ENCODE measurements around the gene LOXL4.

LOXL4 gene

DNA sequence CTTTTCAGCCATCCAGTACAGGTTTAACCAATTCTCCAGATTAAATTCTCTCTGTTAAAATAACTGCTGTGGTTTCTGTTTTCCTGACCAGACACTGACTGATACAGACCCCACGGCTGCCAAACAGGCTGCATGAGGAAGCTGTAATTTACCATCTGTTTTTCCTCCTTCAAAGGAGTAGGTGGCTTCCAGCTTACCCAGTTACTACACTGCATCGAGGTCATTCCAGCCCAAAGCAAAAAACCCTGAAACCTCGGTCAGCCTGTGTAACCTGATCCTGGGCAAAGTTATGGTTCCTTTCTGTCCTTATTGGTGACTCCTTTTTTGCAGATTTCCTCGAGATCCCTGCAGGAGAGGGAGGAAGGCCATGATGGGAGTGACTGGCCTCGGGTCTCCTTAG lies 27.9 kb upstream of the LOXL4 start:
- no peak for DNase-seq (ENCODE audit: extremely low spot score, insufficient read length, low read depth)
- no peak for FAIRE-seq

DNA sequence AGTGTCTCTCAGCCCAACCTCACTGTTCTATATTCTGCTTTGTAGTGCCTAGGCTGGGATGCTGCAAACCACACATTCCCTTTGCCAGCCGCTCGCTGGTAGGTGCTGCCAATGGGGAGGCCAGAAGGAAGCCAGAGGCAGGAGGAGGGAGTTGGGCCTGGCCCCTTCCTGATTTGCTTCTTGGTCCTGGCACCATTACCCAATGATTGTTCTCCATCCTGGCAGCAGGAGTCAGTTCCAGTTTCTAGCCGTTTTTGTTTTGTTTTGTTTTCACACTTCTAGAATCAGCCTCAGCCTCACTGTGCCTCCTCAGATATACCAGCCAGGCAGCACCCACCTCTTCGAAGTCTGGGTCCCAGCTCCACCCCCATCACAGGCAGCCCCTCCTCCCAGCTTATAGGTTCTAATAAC lies 27.4 kb upstream of the LOXL4 start:
- DNase-seq (ENCODE audit: extremely low spot score, insufficient read length, low read depth) (no peak), FAIRE-seq (no peak)

DNA sequence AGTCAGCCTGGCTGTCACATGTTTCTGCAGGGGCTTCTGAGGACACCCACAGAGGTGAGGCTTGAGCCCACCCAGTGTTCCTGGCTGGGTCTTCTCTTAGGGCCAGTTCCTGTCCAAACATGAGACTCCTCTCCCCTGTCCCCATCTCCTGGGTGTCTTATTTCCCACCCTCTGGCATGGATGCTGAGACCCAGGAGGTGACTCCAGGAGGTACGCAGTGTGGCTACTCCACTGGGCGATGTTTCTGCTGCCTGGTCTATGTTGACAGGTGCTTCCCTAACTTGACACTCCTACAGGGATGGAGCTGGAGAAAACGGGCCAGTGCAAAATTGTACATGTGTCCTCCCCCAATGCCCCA lies 26.3 kb upstream of the LOXL4 start:
- no peak for DNase-seq (ENCODE audit: extremely low spot score, insufficient read length, low read depth)
- no peak for FAIRE-seq

DNA sequence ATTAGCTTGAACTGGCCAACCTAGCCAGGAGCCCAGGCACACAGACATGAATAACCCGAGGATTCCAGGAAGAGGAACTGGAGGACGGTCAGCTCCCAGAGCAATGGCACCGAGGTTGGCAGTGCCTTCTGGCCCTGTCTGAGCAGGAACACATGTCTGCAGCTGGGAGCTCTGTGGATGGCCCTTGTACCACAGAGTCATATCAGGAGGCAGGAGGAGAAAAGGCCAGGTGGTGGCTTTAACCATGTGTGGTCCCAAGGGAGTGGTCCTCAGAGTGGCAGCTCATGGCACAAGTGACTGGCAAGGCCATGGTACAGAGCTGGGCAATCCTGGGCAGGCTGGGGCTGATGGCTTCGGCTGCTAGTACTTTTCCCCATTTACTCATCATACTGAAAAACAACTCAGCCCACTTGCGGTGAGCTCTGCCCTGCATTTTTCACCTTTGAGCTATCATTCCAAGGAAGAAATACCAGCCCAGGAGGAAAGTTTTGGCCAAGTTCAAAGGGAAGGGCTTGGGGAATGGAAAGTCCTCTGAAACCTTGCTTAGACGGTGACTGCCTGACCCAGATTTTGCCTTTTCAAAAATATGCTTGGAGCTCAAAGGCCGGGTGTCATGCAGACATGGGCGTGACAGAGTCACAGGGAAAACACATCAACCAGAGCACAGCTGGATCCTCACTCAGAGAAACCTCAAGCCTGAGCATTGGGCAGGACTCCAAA lies 25.7 kb upstream of the LOXL4 start:
- no peak for FAIRE-seq

DNA sequence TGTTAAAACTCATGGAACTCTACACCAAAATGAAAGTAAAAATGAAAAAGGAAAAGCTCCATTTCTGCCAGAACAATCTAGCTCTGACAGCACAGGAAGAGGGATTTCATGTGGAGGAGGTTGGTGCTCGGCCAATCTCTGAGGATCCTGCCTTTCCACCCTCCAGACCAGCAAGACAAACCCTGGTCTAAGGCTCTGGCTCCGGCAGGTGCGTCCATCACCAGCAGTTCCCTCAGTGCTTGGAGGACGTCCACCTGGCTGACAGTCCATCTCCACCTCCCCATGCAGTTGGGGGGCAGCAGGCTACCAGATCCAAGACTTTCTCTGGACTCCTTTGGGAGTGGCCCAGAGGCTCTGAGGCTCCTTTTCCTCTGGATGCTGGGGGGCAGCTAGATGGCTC lies 25.0 kb upstream of the LOXL4 start:
- DNase-seq (ENCODE audit: extremely low spot score, insufficient read length, low read depth) (no peak), FAIRE-seq (no peak)

More for the DNA sequence above, 25.7 kb upstream of the LOXL4 start:
- no peak for DNase-seq (ENCODE audit: extremely low spot score, insufficient read length, low read depth)

DNA sequence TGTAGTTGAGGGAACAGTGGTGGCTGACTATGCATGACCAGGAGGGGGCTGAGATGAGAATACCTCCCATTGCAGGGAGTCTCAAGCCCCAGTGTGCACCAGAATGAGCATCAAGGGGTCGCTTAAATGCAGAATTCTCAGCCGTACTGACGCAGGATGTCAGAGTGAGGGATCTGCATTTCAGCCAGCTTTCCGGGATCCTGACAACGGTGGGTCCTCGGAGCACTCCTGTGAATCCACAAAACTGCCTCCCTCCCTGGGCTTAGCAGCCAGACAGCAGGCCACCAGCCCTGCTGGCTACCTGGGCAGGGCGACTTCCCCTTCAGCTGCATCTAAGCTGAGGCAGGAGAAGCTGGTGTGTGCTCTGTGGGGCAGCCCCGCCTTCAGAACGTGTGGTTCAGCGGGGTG lies 21.8 kb upstream of the LOXL4 start:
- DNase-seq (ENCODE audit: extremely low spot score, insufficient read length, low read depth) (no peak), FAIRE-seq (no peak)

DNA sequence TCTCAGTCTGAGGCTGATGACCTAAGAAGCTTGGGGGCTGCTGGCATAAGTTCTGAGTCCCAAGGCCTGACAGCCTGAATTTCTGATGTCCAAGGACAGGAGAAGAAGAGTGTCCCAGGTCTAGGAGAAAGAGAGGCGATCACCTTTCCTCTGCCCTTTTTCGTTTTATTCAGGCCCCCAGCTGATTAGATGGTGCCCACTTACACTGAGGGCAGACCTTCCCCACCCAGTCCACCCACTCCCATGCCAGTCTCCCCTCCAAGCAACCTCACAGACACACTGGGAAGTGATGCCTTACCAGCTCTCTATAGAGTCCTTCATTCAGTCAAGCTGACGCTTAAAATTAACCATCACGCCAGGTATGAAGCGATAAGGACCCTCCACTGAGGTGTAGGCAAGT lies 19.3 kb upstream of the LOXL4 start:
- FAIRE-seq (no peak), DNase-seq (ENCODE audit: extremely low spot score, insufficient read length, low read depth) (no peak)

DNA sequence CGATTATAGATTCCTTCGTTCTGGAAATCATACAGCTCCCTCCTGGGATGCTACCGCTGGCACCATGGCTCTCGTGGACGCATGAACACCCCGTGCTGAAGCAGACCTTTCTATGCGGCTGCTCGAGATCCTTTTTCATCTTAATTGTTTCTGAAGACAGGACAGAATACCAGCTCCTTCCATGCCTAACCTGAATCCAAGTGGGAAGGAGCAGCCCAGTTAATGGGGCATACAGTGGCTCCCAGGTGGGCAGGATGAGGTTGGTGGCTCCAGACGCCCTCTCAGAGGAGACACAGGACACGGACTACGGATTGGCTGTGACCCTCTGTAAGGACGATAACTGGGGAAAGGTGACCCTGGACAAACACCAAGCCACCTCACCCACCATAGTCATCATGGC lies 18.4 kb upstream of the LOXL4 start:
- FAIRE-seq (no peak), DNase-seq (ENCODE audit: extremely low spot score, insufficient read length, low read depth) (no peak)

DNA sequence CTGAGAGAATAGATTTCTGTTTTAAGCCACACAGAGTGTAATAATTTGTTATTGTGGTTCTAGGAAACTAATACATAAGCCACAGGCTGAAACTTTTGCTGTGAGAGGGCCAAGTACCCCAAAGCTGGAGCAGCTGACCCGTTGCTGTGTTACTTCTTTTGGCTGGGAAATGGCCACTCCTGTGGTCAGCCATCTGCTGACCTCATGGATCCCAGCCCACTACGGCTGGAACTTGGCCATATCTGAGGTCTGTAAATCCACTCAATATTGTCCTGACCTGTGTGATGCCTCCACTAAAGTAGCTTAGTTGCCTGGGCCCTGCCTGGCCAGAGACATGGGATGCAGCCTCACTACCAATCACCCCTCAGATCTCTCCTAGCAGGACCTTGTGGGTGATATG lies 17.4 kb upstream of the LOXL4 start:
- DNase-seq (ENCODE audit: extremely low spot score, insufficient read length, low read depth) (no peak), FAIRE-seq (no peak)

DNA sequence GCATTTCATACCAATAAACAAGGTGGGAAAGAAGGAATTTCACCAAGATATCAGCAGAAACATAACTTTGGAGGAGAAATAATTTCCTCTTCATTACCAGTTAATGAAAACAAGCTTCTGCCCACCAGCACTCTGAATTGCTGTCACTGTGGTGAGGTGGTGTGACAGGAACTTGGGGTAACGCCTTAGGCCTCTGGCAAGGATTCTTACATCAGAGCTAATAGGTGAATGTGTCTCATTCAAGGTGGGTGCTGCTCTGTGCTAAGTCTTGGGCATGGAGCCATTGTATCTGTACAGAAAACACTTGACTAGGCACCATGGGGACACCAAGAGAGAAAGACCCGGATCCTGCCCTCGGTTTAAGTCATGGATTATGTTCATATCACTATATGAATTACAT lies 8.3 kb upstream of the LOXL4 start:
- FAIRE-seq (no peak), DNase-seq (ENCODE audit: extremely low spot score, insufficient read length, low read depth) (no peak)

DNA sequence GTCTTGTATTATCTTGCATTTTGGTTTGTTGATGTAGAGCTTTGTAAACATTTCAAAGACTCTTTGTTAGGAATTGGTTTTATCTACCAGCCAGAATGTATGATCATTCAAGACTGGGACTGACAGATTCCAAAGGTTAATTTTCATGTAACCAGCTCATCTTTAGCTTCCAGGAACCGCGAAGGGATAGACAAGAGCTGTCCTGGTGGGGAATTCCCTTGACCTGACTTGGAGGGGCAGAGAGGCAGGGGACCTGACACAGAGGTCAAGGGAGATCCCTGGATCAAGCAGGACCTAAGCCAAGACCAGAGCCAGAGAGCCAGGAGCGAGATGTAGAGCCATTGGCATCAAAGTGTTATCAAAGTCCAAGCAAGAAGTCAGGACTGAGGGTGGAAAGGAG lies 6.6 kb upstream of the LOXL4 start:
- DNase-seq (ENCODE audit: extremely low spot score, insufficient read length, low read depth): no peak
- FAIRE-seq: no peak

DNA sequence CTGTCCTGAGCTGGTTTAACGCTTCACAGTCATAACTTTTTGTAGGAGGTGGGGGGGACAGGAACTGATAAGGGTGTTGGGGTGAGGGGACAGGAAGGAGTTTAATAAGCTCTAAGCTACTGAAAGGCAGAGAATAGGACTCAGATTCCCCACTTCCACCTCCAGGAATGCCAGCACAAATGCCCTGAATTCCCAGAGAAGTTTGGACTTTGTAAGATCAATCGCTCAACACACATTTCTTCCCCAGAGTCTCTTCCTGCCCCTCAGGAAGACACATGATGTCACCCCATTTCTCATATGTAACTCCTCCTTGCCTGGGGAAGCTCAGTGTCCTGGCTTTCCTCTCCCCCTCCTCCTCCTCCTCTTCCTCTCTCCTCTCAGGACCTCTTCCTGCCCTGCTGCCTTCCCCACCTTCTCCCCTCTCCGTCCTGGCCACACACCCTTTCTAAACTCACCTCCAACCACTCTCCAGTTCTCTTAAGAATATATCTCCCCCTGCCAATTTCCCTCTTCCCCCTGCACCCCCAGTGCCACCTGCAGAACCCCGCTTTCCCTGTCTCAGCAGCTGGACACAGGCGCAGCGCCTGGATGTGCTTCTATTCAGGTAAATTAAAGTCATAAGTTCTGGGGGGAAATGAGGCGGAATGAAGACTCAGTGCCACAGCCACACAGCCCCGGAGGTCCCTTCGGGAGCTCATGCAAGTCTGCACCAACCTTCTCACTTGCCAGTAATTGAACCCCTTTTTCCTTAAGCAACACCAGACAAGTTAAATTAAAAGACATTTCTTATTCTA lies 5.3 kb upstream of the LOXL4 start:
- no peak for DNase-seq (ENCODE audit: extremely low spot score, insufficient read length, low read depth)

DNA sequence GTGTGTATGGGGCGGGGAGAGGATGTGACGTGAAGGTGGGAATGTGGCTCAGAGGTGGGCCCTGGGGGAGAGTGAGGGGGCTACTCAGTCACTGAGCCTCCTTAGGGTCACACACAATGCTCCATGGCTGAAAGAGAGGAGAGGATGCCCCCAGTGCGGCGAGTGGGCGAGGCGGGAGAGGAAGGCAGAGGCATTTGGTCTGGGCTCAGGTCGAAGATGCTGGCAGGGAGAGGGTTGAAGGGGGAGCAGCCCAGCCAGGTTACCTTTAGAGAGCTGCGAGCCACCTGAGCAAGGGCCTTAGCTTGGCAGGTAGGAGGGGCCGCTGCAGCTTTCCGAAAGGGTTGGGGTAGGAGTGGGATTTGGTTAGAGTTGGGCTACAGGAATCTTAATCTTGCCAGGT lies 4.7 kb upstream of the LOXL4 start:
- no peak for DNase-seq (ENCODE audit: extremely low spot score, insufficient read length, low read depth)
- no peak for FAIRE-seq

More for the DNA sequence above, 5.3 kb upstream of the LOXL4 start:
- no peak for FAIRE-seq

DNA sequence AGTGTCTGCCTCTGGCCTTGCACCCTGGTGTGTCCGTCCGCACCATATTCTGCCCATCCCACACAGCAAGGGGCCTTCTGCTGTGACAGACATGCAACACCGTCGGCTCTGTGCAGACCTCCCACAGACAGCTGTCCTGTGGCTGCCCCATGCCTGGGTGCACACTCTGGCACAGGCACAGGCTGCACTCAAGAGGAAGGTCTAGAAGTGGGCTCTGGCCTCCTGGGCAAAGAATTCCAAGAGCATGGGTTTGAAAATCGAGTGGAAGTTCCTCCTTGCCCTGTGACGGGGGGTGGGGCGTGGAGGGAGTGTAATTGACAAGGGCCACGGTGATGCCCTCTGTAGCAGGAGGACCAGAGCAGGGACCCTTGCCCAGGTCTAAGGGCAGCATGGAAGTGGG lies 4.3 kb upstream of the LOXL4 start:
- DNase-seq (ENCODE audit: extremely low spot score, insufficient read length, low read depth): no peak
- no peak for FAIRE-seq

DNA sequence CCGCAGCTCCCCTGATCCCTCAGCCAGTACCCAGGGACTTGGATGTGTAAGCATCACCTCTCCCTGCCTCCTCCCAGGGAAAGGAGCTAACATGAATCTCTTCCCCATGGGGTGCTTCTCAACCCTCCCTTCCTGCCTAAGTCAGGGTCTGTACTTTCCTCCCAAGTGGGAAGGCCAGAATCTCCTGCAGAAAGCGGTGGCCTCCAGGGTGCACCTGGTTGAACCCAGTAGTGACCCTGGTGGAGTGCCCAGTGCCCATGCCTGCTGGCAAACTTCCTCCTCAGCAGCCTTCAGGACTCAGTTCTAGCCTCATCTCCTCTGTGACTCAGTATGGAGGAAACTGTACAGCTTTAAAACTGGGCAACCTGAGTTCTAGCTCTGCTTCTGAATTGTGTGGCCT lies 2.8 kb upstream of the LOXL4 start:
- DNase-seq (ENCODE audit: extremely low spot score, insufficient read length, low read depth): no peak
- FAIRE-seq: no peak

DNA sequence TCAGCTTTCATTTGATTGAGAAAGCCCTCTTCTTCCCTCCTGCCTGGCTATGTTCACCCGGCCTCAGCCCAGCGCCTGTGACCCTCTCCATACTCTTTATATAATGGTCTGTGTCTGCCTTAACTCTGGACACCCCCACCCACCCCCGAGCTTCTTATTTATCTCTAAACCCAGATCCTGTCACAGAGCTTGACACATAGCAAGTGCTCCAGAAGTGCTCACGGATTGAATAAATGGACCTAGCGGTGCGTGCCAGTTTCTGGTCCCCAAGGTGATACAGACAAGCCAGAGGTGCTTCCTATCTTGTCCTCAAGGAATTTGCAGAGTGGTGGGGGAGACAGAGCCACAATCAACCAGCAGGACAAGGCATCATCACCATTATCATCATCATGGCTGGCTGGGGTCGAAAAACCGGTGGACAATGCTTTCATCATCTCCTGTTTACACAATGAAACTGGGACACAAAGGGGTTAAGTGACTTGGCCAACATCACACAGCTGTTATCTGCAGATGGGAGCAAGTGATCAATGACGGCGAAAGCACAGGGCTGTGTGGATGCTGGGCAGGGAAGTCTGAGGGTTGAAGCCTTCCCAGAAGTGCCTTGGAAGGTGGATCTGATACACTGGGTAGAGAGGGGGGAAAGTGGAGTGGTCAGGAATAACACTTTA lies 2.2 kb upstream of the LOXL4 start:
- DNase-seq (ENCODE audit: extremely low spot score, insufficient read length, low read depth) (no peak), FAIRE-seq (no peak)

DNA sequence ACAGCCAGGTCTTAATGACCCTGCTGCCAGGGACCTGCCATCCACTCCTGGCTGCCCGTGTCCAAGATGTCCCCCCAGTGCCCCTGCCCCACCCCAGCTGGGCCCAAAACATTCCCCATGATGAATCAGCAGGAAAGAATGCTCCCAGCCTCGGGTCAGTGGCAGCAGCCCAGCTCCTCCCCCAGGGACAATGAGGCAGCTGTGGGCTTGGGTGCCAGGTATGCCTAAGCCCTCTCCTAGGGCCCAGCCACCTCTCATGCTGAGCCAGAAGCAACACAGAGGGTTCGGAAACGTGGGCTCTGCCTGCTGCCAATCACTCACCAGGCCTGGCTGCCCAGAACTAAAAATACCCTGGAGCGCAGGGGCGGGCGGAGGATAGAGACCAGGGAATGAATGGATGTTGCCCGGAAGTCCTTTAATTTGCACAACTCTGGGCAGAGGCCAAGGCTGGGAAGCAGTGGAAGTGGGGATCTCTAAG lies 1.5 kb upstream of the LOXL4 start:
- no peak for FAIRE-seq
- no peak for DNase-seq (ENCODE audit: extremely low spot score, insufficient read length, low read depth)

DNA sequence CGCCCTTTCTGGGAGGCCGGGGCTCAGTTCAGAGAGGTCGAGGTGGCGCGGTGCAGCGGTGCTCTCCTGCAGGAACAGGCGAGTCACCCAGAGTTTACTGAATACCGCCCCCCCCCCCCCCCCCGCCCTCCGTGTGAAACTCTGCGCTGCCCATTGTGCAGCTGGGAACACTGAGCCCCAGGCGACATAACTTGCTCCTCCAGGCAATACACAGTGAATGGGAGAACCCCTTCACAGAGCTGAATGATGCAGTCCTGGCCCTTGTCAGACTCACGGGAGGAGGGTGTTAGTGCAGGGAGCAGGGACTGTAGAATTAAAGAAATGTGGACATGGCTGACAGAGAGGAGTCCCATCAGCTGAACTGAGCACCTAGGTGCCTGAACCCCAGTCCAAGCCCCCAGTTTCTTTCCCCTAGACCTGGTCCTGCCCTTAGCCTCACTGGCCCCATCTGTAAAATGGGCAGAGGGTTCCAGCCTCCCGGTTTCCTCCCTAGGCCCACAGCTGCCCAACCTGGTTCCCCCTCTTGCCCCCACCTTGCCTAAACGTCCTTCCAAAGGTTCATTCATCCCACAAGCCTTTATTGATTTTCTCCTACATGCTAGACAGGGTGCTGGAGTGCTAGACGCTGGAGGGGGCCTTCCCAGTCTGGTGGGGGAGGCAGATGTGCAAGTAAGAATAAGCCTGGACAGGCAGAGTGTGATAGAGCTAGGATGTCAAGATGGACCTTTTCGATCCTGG lies 869 bp upstream of the LOXL4 start:
- DNase-seq (ENCODE audit: extremely low spot score, insufficient read length, low read depth): no peak
- FAIRE-seq: no peak

DNA sequence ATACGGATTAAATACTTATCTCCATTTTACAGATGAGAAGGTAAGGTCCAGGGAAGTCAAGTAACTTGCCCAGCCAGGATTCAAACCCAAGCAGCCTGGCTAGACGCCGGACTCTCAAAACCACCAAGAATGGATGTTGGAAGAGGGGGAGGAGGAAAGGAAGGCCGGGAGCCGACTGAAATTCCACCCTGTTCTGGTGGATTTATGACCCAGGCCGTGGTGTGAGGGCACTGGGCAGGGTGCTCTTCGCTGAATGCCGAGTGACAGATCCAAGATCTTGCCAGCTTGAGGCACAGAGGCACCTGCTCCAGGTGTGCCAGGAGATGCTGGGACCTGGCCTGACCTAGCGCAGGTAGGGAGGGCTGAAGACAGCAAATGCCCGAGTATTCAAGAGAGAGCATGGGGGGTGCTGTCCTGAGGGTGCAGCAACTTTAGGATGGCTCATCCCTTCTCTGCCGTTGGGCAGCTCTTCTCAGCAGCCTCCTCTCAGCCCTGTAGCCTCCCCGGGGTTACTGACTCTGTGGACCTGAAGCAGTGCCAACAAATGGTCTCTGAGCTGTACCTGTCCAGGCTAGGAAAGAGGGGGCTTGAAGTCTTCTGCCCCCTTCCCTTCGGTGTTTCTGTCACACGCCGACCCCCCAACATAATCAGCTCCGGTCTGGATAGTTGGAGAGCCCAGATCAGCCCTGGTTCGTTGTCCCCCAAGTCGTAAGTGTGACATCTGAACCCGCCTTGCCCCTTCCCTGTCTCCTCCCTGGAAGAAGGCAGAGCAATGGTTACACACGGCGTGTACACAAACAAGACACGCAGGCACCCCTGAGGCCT lies 713 bp downstream of the LOXL4 start:
- FAIRE-seq (no peak), DNase-seq (ENCODE audit: extremely low spot score, insufficient read length, low read depth) (no peak)

DNA sequence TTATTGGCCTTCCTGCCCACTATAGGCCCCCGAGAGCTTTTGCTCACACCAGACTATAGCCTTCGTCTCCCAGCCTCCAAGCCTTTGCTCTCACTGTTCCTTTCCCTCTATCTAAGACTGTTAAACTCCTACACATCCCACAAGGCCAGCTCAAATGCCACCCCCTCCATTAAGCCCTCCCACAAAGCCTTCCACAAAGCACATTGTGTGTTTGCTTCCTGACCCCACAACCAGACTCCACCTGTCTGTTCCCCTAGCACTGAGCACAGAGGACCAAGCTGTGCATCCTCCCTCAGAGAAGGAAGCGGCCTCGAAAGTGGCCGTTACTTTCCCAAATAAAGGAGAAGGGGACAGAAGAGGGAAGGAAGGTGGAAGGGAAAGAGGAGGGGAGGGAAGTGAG lies 1.3 kb downstream of the LOXL4 start:
- no peak for FAIRE-seq

More for the DNA sequence above, 1.3 kb downstream of the LOXL4 start:
- no peak for DNase-seq (ENCODE audit: extremely low spot score, insufficient read length, low read depth)

Data from GM18507 (cell line).